GM03348 (cell line): ENCODE results near the gene ARHGEF26.

ENCODE experiments used
- DNase-seq: peaks from one replicate; pipeline ENCODE4 v3.0.0; 2012; ENCODE audit warnings: low spot score

The ARHGEF26 gene

DNA sequence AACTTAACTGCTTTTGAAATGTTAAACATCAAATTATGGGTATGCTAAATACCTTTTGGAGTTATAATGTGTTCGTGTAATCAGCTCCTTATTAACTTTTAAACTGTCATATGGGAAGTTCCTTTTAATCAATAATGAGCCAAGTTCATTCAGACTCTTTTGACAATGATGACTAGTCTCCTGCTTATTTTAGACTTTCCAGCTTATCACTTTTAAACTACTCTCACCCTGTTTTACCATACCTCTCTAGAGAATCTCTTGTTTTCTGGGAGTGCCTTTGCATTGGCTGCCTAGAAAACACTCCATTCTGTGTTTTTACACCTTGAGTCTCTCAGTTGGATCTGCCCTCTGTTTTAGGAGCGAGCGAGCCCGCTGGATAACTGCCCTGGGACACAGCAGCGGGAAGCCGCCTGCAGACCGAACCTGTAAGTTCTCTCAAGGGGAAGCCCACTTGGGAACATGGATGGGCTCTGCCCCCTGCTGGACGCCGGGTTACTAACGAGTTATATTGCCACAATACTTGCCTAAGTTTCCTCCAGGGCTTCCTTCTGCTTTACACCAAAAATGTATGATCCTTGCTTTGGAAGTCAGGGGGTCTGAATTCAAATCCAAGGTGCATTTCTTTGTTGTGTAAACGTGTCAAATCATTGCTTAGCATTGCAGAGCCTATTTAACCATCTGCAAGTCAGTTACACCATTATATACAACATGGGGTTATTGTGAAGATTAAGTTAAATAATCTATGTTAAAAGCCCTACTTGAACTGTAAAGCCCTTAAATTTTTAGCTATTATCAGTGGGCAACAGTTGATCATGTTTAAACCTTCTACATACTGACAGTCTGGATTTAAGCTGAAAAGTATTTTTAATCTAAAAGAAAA is 131.8 kb downstream of the ARHGEF26 start:
- DNase-seq: peak; percentile 91

- DNase-seq: no peak
Measured at GRCh38 chr3:154254527-154254926, 133.3 kb downstream of the ARHGEF26 start.

DNA sequence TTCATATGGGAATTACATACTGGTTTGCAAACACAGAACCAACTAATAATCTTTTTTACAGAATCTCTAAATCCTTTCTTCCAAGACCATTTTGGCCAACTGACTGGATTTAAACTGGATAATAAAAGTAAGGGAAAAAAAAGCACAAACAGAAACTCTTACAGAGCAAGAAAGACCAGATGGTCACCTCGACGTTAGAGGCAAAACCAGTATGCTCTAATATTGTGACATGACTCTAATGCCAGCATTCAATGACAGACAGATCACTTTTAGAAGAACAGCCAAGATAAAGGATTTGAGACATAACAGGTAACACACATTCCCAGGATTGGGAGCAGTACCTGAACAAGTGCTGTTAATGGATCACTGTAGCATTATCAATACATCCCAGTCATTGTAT is 152.2 kb downstream of the ARHGEF26 start:
- DNase-seq: no peak

- no peak for DNase-seq
Measured at GRCh38 chr3:154274348-154274747, 153.2 kb downstream of the ARHGEF26 start.

DNA sequence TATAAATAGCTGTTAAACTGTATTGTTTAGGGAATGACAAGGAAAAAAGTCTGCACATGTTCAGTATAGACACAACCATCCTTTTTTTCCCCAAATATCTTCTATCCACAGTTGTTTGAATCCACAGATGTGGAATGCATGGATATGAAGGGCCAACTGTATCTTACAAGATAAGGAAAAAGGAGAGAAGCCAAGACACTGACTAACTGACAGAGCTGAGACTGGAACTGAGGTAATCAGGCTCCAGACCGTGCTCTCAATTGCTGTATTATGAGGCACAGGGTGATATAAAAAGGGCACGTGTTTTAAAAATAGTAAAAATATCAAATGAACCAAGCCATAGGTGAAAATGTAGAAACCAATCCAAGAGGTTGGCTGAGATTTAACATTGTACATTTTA is 154.1 kb downstream of the ARHGEF26 start:
- DNase-seq: no peak

DNA sequence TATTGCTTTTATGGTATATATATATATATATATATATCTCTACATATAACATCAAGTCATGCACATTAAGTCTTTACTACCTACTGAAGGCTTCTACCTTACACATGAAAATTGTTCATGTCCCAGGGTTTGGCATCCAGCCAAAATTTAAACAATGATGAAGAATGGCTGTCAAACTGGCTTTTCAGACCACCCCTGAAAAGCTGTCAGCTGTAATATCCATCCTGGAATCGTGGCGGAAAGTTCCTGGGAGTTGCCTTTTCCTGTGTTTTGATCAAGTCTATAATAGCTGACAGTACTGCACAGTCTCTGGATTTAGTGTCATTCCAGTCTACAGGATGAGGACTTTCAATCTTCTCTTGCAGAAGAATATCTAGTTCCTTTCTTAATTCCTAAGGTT is 154.8 kb downstream of the ARHGEF26 start:
- no peak for DNase-seq

GRCh38 chr3:154280161-154280560 is 159.0 kb downstream of the ARHGEF26 start:
- DNase-seq: no peak

- no peak for DNase-seq
Measured at GRCh38 chr3:154285221-154285620, 164.0 kb downstream of the ARHGEF26 start.

- DNase-seq: no peak
Measured at GRCh38 chr3:154290187-154290586, 169.0 kb downstream of the ARHGEF26 start.

GRCh38 chr3:154294016-154294415 is 172.8 kb downstream of the ARHGEF26 start:
- no peak for DNase-seq

DNA sequence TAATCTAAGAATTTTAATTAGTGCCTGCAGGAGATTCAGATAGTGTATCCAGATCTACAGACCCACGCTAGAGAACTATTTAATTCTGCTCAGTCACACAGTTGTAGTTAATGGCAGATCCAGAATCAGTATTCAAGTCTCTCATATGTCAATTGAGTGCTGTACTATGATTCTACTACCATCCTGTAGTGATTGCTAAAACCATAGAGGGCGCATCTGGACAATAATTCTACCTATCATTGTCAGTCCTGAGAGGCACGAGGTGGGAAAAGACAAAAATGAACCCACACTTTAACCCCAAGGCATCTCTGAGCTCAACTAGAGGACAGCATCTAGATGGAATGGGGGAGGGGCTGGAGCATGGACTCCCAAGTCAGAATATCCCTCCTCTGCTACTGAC is 180.4 kb downstream of the ARHGEF26 start:
- no peak for DNase-seq

DNA sequence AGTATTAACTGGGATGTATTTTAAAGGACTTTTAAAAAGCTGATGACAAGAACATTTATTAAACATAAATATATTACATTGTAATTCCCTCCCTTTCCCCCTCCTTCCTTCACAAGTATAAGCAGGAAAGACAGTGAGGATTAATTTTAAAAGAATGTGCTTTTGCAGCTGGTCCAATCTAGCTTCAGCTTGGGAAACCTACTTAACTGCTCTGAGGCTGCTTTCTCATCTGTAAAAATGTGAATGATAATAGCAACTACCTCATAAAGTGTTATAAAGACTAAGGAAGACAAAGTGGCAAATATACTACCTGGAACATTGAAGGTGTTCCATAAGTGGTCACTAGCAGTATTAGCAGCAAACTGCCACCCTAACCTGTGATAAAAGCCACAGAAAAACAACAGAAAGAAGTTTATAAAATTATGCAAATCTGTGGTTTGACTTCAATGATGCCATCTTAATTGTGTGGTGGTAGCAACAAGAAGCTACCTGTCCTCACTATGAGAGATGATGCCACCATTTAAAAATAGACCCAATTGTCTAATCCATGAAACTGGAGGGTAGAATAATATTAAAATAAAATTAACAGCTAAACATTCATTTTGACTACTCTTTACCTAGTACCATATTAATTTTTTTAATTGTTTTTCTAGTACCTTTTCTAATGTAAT is 183.1 kb downstream of the ARHGEF26 start:
- DNase-seq: peak; percentile 44

GRCh38 chr3:154304936-154305335 is 183.7 kb downstream of the ARHGEF26 start:
- DNase-seq: no peak

DNA sequence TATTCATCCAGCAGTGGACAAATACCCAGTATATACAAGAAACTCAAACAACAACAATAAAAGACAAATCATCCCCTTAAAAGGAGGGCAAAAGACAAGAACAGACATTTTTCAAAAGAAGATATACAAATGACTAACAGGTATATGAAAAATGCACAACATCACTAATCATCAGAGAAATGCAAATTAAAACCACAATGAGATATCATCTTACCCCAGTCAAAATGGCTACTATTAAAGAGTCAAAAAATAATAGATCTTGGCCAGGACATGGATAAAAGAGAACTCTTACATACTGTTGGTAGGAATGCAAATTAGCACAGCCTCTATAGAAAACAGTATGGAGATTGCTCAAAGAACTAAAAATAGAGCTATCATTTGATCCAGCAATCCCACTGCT is 186.2 kb downstream of the ARHGEF26 start:
- DNase-seq: no peak
